HTERT RPE-1 (cell line): Measurements from ENCODE around the gene RAD9A.

Experiments
- in situ Hi-C: fragments of 300-500 bp; cut with MboI; formaldehyde crosslinking; loops from 4 replicates; pipeline ENCODE4 v1.14.3; 2020; ENCODE audit warnings: low sequenced_read_pairs

The RAD9A gene

DNA sequence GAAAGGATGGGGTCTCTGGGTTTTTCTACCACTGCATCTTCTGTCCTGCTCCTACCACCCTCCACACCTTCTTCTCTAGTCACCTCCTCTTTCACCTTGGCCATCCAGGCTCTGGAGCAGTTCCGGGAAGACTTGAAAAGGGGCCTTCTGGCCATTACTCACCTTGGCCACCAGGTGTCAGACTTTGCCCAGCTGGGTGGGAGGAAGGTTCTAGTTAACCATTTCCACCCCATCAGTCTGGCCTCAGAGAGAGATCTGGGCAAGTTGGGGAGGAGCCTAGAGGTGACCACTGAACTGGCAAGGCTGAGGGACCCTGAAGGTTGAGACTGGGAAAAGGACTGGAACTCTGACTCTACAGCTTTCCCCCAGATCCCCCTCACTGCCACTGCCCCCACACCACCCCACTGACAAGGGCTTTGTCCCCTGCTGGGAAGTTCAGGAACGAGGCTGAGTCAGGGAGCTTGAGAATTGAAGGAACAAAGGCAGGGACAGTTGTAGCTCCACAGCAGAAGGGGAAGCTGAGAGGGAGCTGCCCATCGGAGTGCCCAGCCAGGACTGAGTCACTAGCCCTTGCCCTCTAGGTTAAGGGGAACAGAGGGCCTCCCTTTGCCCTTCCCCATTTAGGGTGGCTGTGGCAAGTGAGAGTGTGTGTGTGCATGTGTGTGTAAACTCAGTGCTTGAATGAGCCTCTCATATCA, 34.8 kb upstream of the RAD9A start:
- in situ Hi-C loops = no loop called here

DNA sequence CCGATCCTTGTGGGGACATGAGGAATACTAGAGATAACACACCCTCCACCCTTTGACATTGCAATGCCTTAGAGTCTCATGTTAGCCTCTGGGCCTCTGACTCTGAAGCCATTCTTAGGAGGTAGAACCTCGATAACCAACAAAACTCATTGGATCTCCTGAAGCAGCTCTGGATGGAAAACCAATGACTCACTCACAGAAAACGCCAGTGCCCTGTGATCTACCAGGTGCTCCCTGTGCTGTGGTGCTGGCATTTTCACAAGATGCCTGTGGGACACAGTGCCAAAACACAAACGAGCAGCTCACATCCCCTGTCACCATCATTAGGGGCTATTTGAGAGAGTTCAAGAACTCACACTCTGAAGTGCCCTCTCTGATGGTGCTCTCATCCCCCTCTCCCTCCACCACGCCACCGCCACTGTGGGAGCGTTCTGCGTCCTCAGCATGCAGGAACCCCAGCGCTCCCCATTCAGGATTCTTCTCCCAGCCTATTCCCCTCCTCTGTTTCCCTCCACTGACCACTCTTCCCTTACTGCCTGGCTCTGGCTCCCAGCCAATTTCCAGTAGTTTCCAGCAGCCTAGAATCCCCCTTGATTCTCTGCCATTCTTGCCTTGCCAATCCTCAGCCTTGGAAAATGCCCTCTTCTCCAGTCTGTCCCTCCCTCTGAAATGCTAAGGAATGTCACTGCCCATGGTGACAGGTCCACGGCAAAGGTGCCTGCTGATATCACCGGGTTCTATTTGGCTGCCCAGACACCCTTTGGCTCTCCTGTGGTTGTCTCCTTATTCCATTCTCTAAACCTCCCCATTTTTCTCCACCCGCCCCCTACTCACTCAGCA, 33.7 kb upstream of the RAD9A start:
- in situ Hi-C loops = no loop called here

DNA sequence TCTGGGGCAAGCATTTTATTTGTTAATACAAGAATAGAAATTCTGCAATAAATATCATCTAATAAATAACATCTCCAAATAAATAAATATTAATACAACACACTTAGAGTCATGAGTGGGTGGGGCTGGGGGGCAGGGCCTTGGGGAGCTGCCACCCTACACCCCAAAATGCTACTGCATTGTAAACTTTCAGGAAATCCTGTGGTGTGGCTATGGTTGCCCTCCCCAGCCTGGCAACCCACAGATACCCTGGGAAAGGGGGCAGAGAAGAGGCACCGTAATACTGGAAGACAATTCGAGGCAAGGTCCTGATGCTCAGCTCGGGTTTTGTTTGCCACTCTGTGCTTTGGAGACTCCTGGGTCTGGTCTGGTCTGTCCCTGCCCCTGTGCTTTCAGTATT, 27.6 kb upstream of the RAD9A start:
- in situ Hi-C loops = no loop called here

DNA sequence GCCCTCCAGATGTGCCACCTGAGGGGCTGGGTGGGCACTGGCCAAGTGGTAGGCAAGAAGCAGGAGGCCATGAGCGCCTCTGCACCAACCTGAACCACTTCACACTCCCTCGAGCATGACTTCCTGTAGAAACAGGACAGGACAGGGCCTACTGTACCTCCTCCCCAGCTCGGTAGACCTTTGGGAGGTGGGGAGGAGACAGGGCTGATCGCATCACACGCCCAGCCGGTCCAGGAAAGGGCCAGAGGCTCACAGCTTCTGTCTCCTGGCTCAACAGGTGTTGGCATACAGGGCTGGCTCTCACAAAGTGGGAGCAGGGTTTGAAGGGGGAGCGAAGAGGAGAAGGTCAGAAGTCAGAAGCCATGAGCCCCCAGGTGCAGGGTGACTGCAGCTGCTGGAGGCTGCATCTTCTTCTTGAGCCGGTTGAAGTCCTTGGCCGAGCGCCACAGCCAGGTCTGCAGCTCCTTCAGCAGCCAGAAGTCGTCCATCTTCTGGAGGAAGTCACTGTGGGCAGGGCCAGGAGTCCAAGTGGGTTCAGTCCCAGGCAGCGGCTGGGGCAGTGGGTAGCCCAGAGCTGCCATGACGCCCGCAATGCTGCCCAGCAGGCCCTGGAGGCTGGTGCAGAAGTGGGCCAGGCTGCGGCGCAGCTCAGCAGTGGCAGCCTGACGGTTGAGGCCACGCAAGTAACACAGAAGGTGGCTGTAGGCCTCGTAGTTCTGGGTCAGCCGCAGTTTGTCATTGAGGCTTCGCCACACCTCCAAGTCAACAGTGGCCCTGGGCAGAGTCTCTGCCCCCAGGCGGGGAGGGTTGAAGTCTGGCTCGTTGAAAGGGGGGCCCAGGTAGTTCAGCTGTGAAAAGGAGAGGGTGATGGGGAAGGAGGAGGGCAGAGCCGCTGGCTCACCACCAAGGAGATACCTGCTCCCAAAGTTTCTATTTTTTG, 26.7 kb upstream of the RAD9A start:
- in situ Hi-C loops = no loop called here

DNA sequence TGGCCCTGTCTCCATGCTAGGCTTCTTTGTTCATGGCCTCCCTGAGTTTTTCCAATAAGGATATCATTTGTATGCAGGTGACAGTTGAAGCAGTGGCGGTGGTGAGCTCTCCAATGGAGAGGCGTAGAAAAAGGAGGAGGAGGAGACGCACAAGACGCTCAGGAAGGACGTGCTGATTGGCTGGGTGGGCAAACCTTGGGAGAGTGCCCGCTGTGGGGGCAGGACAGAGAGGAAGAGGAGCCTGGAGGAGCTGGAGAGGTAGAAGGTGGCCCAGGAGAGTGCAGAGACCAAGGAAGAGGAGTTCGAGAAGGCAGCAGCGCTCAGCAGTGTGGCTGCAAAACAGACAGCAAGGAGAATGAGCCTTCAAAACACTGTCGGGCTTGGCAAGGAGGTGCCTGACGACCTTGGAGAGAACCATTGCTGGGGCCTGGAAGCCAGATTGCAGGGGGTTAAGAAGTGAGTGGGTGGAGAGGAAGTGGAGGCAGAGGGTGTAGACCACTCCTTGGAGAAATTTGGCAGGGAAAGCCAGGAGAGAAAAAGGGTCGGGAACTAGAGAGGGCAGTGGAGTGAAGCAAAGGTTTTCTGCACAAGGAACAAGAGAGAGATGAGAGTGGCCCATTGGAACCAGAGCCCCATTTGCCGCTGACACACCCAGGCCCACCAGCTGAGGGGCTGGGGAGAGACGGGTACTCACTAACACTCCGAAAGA, 25.9 kb upstream of the RAD9A start:
- in situ Hi-C loops = no loop called here

DNA sequence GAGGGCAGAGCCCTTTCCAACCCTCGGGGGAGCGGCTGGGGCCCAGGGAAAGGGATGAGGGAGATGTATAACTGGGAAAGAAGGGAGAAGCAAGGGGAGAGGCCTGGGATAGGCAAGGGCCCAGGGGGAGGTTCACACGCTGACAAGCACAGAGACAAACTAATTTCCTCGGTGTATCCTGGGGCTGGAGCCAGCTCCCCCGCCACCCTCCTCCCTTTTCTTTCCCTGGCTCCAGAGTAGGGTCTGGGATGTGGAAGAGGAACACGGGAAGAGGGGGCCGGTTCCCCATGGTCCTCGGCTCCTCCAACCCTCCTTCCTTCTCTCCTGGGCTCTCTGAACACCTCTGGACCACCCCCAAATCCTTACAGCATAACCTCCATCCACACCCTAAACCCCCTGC, 25.2 kb upstream of the RAD9A start:
- in situ Hi-C loops = no loop called here

DNA sequence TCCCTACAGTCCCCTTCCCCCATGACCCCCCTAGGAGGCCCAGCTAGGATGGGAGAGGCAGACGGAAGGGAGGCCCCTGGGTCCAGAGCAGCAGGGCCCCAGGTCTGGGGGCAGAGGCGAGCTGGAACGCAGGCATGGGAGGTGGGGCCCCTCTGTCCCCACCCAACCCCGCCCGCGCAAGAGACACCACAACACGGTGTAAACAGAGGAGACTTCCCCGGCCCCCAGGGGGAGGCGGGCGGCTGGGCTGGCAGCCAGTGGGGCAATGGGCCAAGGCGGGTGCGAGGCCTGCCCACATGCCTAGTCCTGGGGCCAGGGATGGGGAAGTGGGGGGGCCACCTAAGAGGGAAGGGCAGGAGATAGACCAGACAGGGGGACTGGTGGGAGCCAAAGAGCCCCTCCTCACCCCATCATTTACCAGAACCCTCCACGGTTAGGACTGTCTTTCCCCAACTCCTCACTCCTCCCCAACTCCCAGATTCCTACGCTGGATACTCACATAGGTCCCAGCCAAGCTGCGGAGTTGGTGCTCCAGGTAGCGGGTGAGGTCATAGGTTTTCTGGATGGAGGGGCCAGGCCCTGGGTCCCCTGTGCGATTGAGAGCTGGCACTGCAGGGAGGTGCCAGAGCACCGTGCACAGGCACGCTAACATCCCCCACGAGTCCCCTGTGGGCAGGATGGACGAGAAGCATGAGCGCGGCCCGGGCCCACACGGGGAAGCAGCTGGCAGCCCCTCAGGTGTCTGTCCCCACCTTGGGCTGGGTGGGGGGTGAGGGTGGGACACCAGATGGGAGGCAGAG, 24.6 kb upstream of the RAD9A start:
- in situ Hi-C loops = no loop called here

DNA sequence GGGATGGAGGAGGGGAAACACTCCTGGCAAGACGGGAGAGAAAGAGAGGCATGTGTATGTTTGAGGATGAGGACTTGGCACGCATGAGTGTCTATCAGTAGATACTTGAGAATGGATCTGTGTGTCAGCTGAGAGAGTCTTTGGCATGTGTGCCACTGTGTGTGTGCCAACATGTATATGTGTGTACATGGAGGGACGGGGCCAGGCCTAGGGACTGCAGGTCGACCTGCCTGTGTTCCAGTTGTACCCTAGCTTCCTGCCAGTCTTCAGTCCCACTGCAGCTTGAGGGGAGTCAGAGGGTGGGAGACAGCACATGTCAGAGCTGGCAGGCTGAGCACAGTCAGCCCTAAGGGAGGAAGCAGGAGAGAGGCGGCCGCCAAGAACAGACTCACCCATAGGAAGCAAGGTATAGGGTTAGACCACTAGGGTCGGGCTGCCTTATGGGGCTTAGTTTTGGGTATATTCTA, 24.0 kb upstream of the RAD9A start:
- in situ Hi-C loops = no loop called here

DNA sequence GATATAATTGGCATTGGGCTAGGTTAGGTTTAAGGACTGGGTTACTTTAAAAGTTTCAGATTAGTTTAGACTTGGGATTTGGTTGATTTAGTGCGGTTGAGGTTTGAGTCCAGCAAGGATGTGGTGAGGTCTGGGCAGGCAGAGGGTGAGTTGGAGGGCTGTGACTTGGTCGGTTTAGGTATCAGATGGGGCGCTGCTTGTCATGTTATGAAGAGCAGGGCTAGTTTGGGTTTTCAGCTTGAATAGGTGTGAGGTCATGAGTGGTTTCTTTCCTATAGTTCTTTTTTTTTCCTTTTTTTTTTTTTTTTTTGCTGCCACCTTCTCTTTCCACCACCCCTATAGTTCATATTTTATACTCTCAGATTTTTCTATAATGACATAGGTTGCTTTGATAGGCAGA, 23.2 kb upstream of the RAD9A start:
- in situ Hi-C loops = no loop called here

DNA sequence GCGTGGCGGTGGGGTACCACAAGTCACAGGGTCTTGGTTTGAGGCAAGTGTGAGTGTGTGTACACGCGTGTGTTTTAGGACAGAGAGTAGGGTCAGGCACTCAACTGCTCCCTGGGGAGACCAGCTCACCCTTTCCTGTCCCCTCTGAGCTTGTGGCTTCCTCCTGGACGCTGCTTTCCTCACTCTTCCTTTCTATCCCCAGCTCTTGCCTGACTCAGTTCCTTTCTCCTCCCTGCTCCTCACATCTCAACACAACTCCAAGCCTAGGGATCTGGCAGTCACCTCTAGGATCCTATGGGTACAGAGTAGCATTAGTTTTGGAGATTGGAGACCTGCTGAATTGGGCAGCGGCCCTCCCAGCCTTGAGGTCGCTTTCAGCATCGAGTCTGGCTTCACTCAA, 22.5 kb upstream of the RAD9A start:
- in situ Hi-C loops = no loop called here

DNA sequence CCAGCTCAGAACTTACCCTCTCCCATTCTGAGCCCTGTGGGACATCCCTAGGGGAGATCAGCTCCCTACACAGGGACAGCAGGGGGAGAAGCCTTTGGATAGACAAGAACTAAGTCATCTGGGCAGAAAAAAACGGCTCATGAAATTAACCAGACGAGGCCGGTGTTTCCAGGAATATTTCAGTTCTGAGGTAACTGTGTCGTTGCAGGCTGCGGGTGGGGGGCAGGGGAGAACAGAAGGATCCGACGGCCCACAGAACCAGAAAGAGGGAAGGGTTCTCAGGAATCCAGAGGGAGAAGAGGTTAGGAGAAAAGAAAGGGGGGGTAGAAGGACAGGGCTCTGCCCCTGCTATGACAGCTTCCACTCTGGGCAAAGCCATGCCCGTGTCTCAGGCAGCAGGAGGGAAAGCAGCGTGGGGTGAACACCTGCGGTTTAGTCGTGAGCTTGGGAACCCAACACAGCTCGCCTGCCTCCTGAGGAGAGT, 21.9 kb upstream of the RAD9A start:
- in situ Hi-C loops = no loop called here

DNA sequence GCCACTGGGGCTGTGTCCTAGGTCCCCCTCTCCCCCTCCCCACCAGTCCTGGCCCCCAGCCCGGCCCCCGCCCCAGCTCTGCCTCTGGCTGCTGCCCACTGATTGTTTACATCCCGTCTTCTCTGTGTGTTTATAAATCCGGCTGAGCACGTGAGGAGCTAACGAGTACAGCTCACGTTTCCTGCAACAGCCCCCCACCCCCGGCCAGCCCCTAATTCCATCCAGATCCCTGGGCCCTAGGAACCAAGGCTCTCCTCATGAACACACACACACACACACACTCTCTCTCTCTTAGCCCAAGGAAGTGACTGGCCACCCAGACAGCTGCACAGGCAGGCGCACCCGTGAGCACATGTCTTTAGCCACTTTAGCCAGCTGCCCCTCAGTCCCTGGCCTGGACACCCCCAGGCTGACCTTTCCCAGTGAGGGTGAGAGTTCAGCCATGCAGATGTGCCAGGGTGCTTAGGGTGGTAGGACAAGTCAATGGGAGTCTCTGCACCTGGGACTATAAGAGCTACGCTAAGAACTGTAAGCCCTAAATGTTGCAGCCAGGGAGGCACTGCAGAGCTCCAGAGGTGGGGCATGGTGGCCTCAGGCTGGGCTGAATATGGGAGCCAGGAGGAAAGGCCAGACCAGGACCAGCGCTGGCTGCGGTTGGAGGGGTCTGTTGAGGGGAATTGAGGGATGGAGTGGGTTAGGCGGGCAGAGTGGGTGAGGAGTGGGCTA, 21.3 kb upstream of the RAD9A start:
- in situ Hi-C loops = no loop called here

DNA sequence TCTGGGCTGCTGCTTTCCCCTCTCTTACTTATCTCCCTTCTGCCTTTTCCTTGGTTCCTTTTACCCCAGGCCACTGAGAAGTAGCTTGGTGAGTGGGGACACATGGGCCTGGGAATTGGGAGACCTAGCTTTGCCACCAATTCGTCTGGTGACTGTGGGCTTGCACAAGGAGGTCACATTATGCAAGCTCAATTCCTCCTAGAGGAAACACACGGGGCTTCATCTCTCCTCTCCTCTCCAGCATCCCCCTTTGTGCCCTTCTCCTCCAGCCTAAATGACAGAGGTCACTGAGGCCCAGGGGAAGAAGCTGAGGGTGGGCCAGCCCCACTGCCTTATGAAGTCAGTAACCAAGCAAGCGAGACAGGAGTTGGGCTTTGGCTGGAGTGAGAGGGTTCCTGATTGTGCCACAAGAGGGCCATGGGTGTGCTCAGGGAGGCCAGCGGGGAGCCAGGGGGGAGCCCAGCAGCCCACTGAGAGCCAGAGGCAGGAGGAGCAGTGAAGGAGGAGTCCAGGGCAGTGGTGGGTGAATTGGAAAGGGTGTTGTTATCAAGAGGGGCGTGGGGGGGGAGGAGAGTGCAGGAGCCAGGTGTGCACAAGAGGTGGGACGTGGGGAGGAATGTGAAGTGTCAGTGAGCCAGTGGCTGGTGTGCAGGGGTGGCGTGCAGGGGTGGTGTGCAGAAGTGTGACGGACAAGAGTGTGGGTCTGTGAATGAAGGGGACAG, 20.4 kb upstream of the RAD9A start:
- in situ Hi-C loops = no loop called here

DNA sequence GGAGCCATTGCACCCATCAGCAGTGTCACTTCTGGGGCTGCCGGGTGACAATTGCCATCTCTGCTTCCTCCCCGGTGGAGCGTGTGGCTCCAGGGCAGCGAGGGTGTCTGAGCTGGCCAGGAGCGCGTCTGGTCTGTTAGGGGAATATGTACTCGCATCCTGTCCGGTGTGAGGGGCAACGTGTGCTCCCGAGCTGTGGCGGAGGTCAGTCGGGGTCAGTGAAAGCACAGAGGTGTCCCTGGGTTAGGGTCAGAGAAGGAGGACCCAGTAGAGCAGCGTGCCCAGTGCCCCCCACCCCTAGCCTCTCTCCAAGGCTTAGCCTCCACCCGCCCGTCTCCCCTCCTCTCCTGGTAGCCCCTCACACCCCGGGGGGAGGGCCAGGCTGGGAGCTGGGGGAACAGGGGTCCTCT, 19.9 kb upstream of the RAD9A start:
- in situ Hi-C loops = no loop called here

DNA sequence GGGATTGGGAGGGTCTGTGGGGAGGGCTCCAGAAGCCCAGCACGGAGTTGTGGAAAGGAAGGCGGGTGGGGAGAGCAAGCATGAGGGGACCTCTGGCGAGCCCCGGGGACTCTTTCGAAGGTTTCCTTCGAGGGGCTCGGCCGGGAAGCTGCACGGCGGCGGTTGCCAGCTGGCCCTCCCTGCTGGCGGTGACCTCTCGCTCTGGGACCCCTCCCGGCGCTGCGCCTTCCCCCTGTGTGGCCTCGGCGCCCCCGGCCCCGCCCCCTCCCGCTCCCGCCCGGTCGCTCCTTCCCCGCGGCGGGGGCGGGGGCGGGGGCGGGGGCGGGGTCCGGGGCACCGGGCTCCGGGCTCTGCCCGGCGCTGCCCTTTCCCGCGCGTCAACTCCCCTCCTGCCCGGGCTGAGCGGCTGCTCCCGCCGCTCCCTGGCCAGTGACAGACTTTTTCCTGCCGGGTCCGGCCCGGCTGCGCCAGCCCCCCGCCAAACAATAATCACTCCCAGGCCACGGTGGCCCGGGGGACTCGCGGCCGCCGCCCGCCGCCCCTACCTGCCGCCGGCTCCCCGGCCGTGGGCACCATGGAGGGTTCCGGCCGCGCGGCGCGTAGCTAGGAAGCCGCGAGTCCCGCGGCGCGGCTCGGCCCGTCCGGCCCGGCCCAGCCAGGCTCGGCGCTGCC, 19.3 kb upstream of the RAD9A start:
- in situ Hi-C loops = no loop called here

DNA sequence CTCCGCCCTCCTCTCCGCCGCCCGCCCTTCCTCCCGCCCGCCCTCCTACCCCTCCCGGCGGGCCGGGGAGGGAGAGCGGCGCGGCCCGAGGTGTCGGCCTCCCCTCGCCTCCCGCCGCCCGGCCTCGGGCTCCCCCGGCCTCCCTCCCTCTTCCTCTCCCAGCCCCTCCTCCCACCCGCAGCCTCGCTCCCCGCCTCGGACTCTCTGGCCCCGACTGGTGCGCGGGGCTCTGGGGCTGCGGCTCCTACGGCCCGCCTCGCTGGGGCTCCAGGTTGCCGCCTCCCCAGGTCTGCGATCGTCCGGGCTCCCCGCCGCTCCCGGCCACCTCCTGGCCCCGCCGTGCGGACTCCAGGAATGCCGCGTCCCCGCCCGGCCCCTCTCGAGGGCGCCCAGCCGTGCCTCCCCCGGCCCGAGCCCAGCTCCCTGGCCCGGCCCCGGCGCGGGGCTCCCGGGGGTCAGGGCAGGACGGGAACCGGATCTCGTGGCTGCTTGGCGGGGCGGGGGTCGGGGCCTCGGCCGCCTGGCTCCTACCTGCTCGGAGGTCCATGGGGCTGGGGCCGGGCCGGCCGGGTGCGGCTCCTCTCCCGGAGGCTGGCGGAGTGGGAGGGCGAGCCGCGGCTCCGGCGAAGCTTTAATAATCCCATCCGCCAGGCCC, 18.7 kb upstream of the RAD9A start, which contains the start of gene CLCF1:
TSS of gene CLCF1 (minus strand) at position 606 of the 655 bp plus-strand sequence. CDS start at position 547, 59 bp downstream.
- in situ Hi-C loops = no loop called here
